Measurements from ENCODE around the gene GSTO1. TPM values are rescaled to one million over a fixed set of nuclear protein-coding genes. Genes with fewer than 3 reads are reported as not detected.

The GSTO1 gene
- total RNA-seq, 1 donor from 2014 or later: 229 TPM

DNA sequence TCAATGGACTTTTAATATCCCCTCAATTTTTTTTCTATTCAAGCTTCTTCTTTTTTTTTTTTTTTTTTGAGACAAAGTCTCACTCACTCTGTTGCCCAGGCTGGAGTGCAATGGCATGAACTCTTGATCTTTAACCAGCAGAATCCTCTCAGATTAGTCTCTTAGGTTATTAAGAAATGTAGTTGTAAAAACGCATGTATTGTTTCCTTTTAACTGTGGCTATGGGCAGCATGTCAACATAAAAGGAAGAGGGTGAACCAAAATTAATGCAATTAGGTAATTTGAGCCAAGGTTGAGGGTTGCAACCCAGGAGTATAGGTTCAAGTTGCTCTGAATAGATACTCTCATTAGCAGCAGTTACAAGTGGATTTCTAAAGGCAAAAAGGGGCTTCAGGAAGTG, 4.3 kb upstream of the GSTO1 start:
- DNase-seq (ENCODE audit: low read depth, low spot score): no peak

DNA sequence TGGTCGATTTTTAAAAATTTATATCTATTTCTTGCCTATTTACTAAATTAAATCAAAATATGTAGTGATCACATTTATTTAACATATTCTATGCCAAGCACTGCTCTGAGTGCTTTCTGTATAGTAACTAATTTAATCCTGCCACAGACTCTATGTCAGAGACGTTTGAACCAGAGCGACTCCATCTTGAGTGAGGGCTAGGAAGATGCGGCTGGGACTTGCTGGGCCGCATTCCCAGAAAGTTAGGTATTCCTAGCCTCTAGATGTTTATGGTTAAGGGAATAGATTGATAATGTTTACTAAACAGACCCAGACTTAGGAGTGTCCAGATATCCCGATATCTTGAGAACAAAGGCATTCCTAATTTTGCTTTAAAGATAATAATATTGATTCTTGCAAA, 3.2 kb upstream of the GSTO1 start:
- DNase-seq (ENCODE audit: low read depth, low spot score): no peak

- DNase-seq (ENCODE audit: low read depth, low spot score): no peak
Observed at GRCh38 chr10:104252368-104252767, 2.3 kb upstream of the GSTO1 start.

- DNase-seq (ENCODE audit: low read depth, low spot score): no peak
Observed at GRCh38 chr10:104253106-104253505, 1.6 kb upstream of the GSTO1 start.

- no peak for DNase-seq (ENCODE audit: low read depth, low spot score)
Observed at GRCh38 chr10:104253606-104254410, 884 bp upstream of the GSTO1 start.

DNA sequence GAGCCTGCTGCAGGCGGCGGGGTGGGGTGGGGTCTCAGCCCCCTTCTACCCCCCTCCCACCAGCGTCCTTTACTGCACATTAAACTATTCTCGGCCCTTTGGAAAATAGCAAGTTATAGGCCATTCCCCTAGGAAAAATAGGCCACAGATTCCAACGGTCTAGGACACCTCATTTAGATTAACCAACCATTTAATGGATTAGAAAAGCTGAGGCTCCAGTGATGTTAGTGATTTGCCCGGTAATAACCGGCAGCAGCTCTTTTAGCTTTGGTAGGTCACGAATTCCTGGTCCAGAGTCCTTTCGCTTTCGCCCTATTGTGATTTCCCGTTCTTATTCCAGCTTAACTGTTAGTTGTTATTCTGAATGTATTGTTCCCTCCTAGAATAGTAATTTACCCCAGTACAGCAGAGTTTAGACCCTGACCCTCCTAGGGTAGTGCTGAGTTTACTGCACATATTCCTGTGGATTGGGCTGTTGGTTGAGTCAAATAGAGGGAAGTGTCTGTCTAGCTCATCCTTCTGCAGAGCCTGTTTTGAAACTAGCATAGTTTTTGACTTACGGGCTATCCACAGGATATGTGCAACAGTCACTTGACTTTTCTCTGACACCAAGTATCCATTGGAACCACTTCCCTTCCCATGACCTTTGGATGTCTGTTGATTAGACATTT, 754 bp downstream of the GSTO1 start:
- DNase-seq (ENCODE audit: low read depth, low spot score): peak; percentile 81

DNA sequence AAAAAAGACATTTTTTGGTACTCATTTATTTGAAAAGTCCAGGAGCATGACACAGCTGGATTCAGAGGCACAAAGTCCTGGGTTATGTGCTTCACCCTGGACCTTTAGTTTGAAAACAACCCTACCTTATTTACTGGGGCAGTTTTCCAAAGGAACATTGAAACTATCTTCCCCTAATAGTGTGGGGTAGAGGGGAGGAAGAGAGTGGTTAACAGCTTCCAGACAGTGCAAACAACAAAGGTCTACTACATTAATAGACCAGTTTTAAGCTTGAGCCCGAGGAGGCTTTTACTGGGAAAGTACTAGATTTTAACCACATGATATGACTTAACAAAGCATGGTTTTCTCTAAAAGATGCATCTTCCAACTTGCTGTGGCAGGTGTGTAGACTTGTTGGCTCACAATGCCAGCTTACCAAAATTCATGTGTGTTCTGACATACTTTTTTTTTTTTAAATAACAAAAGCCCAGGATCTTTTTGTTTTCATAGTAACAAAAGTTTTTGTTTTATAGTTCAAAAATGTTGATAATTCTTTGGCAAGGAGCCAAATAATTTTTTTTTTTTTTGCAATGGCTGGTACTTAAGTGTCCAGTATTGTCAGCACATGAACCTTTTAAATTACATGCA, 1.8 kb downstream of the GSTO1 start:
- DNase-seq (ENCODE audit: low read depth, low spot score): no peak

- DNase-seq (ENCODE audit: low read depth, low spot score): no peak
Observed at GRCh38 chr10:104257235-104257634, 2.5 kb downstream of the GSTO1 start.

GRCh38 chr10:104258209-104258608, 3.5 kb downstream of the GSTO1 start:
- DNase-seq (ENCODE audit: low read depth, low spot score): no peak

- no peak for DNase-seq (ENCODE audit: low read depth, low spot score)
Observed at GRCh38 chr10:104259456-104259855, 4.8 kb downstream of the GSTO1 start.

DNA sequence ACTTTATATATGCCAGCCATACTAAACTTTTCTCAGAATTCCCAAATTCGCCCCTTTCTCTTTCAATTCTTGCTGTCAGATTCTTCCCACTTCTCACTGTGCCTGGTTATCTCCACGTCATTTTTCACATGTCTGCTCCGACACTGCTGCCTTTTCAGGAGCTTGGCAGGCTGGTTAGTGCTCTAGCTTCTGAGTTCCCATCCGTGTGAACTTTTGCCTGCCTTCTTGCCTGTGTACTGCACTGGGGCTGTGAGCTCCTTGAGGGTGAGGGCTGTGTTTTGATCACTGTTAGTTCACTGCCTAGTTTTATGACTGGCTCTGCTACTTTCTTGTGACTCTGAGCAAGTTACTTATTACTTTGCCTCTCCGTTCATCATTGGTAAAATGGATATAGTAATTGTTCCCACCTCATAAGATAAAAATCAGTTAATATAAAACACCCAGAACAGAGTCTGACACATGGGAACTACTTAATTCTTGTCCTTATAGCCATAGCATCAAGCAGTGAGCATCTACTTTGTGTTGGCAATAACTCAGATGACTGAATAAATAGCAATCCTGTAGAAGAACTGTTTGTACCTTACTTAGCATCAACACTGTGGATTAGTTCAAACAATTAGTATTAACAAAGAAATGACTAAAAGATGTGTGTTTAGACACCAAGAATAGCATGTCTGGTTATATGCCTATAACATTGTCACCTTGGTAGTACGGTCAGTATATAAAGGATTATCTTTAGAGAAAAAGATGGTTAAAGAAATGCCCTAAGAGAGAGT, 5.5 kb downstream of the GSTO1 start:
- no peak for DNase-seq (ENCODE audit: low read depth, low spot score)

DNA sequence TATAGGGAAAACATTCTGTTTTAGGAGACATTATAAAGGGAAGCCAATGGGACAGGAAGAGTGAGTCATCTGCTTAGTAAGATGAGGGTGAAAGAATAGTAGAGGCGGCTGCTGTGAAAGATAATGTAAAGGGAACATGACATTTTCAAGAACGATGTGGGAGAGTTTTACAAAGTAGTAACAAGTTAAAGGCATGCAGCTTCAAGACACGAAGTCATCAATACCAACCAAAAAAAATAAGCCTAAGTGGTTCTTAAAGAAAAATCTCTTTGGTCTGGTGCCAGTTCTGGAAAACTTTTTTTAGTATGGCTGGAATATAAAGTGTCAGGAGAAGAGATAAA, 6.1 kb downstream of the GSTO1 start:
- no peak for DNase-seq (ENCODE audit: low read depth, low spot score)

DNA sequence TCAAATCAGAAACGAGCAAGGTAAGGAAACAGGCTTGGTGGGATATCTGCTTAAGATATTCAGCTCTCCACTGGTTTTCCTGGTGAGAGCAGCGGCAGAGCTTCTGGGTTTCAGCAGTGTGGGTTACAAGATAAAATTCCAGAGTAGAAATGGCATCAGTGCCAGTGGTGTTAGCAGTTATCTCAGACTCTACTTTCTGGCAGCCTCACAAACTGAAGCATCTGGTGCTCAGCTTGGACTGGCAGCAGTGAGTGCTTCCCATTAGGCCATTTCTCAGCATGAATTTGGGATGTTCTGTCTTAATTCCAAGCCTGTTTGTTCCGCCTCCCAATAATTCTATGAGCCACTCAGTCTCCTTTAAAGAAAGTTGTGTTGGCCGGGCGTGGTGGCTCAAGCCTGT, 7.4 kb downstream of the GSTO1 start:
- DNase-seq (ENCODE audit: low read depth, low spot score): no peak

DNA sequence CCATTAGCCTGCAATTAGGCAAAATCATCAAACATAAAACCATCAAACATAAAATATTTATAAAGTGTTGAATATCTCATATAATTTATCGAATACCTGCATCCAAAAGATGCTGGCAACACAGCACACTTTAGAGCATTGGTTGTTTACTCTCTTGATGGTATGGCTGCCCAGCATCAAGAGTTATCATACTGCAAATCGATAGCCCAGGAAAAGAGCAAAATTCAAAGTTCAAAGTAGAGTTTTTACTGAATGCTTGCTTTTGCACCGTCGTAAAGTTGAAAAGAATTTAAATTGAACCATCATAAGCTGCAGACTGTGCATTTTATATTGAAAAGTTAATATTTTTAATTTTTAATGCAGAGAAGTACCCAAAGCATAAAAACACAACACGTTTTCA, 10.1 kb downstream of the GSTO1 start:
- no peak for DNase-seq (ENCODE audit: low read depth, low spot score)

GRCh38 chr10:104267721-104268404, 13.2 kb downstream of the GSTO1 start:
- DNase-seq (ENCODE audit: low read depth, low spot score): no peak

GRCh38 chr10:104268405-104268712, 13.7 kb downstream of the GSTO1 start:
- DNase-seq (ENCODE audit: low read depth, low spot score): no peak

- DNase-seq (ENCODE audit: low read depth, low spot score): peak; percentile 97
Observed at GRCh38 chr10:104268713-104269645, 14.3 kb downstream of the GSTO1 start, which contains the start of gene GSTO2. Gene GSTO2, plus strand, starts transcription at chr10:104269184. Its CDS starts 5,732 bp downstream, at chr10:104274916.

GRCh38 chr10:104273286-104273685, 18.6 kb downstream of the GSTO1 start:
- no peak for DNase-seq (ENCODE audit: low read depth, low spot score)

DNA sequence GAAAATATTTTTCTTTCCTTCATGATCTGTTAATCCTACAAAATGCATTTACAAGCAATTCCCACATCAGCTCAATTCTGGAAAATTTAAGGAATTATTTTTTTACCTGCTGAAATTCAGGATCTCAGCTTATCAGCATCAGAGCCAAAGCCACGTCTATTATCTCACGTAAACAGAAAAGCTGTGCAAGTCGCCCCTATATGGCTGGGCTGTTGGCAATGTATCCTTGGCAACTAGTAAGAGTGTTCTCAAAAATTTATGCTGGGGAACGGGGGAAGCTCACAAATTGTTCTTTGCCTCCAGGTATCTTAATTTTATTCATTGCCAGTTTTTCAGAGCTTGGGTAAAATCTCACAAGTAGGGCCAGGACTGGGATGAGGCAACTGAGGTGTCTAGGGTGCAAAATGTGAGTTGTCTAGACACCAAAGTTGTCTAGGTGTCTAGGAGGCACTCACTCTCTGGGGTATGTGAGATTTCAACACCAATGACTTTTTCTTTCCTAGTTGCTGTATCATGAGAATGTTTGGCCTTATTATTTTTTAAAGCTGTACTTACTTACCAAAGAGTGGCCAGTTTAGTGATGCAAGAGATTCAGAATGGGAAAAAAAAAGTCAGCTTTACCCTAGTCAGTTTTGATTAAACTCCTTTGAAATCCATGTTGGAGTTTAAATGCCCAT, 19.3 kb downstream of the GSTO1 start:
- DNase-seq (ENCODE audit: low read depth, low spot score): no peak
